Left ventricle myocardium inferior (tissue), 1 donor: Measurements from ENCODE around the gene COMMD1. TPM values are rescaled to one million over a fixed set of nuclear protein-coding genes. Genes with fewer than 3 reads are reported as not detected.
"Not testable (repeated sequence)": the region's sequence is repeated elsewhere in the genome, so short reads cannot be mapped to it uniquely, and the experiment has no call there.

Experiments
- DNase-seq: peaks from one replicate; pipeline ENCODE4 v3.0.0-alpha.2; 2020
- H3K27ac ChIP-seq: fragments of 200-600 bp; replicated peaks from 2 replicates; pipeline ENCODE4 v1.8.0; 2021
- H3K27me3 ChIP-seq: fragments of 200-600 bp; 2 replicates; pipeline ENCODE4 v1.8.0; 2021; ENCODE audit warnings: low read depth
- H3K36me3 ChIP-seq: fragments of 200-600 bp; 2 replicates; pipeline ENCODE4 v1.8.0; 2021
- H3K4me1 ChIP-seq: fragments of 200-600 bp; 2 replicates; pipeline ENCODE4 v1.8.0; 2021
- H3K4me3 ChIP-seq: fragments of 200-600 bp; 2 replicates; pipeline ENCODE4 v1.8.0; 2021; ENCODE audit warnings: mild to moderate bottlenecking, moderate library complexity
- H3K9me3 ChIP-seq: fragments of 200-600 bp; replicated peaks from 2 replicates; pipeline ENCODE4 v1.8.0; 2021
- CTCF ChIP-seq: fragments of 200-600 bp; IDR thresholded peaks from 2 replicates; pipeline ENCODE4 v1.8.0; 2021; ENCODE audit warnings: antibody characterized with exemption, mild to moderate bottlenecking, borderline replicate concordance
- intact Hi-C: fragments of 100-400 bp; cut with micrococcal nuclease; formaldehyde crosslinking; loops from one replicate; pipeline ENCODE4 v1.11.0; 2022
- total RNA-seq: library from RNA; stranded (reverse); fragmentation: NEBNext Ultra II Directional; extraction: Animal tissue kit (Norgen Biotek cat#: 25700); gene quantifications from one replicate; pipeline ENCODE4 v1.2.1, GENCODE V29; 2021
- donor health status: DM: no; HTN: yes; CAD: no; lungs with severe emphysema.

Gene COMMD1
- total RNA-seq, 1 donor from 2014 or later = 63.7 TPM

GRCh38 chr2:62152000-62152399 lies 246.5 kb downstream of the COMMD1 start:
- no peak for TF ChIP-seq CTCF
- H3K9me3 ChIP-seq = peaks cover 11% of the 10 kb centered on the region
- H3K27me3 ChIP-seq = no peaks in the 10 kb centered on the region
- intact Hi-C loops = no loop called here
- no peak for DNase-seq
- peak overlapping the region; percentile 89 for H3K27ac ChIP-seq
- no peak overlapping the region for H3K4me3 ChIP-seq
- no peaks in the 10 kb centered on the region for H3K36me3 ChIP-seq
- peaks cover 45% of the 10 kb centered on the region for H3K4me1 ChIP-seq

- Histone ChIP-seq H3K27me3 (no peaks in the 10 kb centered on the region), H3K36me3 (no peaks in the 10 kb centered on the region), H3K4me1 (peaks cover 41% of the 10 kb centered on the region), H3K27ac (peak overlapping the region; percentile 36), H3K4me3 (no peak overlapping the region), H3K9me3 (peaks cover 11% of the 10 kb centered on the region)
- no peak for DNase-seq
- intact Hi-C loops = no loop called here
- TF ChIP-seq CTCF = no peak
Observed at GRCh38 chr2:62156861-62157496, 251.5 kb downstream of the COMMD1 start.

GRCh38 chr2:62158444-62159121 lies 253.1 kb downstream of the COMMD1 start:
- DNase-seq = peak; percentile 30
- Histone ChIP-seq H3K36me3 (no peaks in the 10 kb centered on the region), H3K27me3 (no peaks in the 10 kb centered on the region), H3K9me3 (peaks cover 11% of the 10 kb centered on the region), H3K4me1 (peaks cover 41% of the 10 kb centered on the region), H3K4me3 (no peak overlapping the region), H3K27ac (peak overlapping the region; percentile 48)
- intact Hi-C loops = no loop called here
- TF ChIP-seq CTCF = no peak

- H3K4me3 ChIP-seq, intact Hi-C loops, H3K36me3 ChIP-seq, H3K27ac ChIP-seq, H3K27me3 ChIP-seq, H3K9me3 ChIP-seq, DNase-seq: not testable (repeated sequence)
- H3K4me1 ChIP-seq = peaks cover 54% of the 10 kb centered on the region
Observed at GRCh38 chr2:62160691-62161090, 255.2 kb downstream of the COMMD1 start.

GRCh38 chr2:62163106-62163831 lies 257.8 kb downstream of the COMMD1 start:
- Histone ChIP-seq H3K36me3 (no peaks in the 10 kb centered on the region), H3K4me1 (peaks cover 37% of the 10 kb centered on the region), H3K27me3 (no peaks in the 10 kb centered on the region), H3K4me3 (no peak overlapping the region), H3K9me3 (no peaks in the 10 kb centered on the region), H3K27ac (peak overlapping the region; percentile 57)
- no peak for DNase-seq
- TF ChIP-seq CTCF = no peak
- intact Hi-C loops = no loop called here
